RWPE2 (cell line): ENCODE results near the gene EEPD1.

Experiments
- ATAC-seq: fragments of 200-7000 bp; cut with Tn5 transposase; 3 replicates; pipeline ENCODE4 v1.9.1; 2021; ENCODE audit warnings: low read depth
- DNase-seq: peaks from one replicate; pipeline ENCODE4 v3.0.0-alpha.2; 2020; ENCODE audit warnings: low spot score
- H3K27ac ChIP-seq: fragments of 450-650 bp; 2 replicates; pipeline ENCODE4 v1.5.1; 2017; ENCODE audit warnings: mild to moderate bottlenecking; ENCODE audit not compliant: poor library complexity, severe bottlenecking
- H3K27me3 ChIP-seq: fragments of 250-450 bp; sonication (Bioruptor Pico); 2 replicates; pipeline ENCODE4 v1.5.1; 2021; ENCODE audit warnings: mild to moderate bottlenecking, moderate library complexity; ENCODE audit not compliant: insufficient read depth, poor library complexity, severe bottlenecking
- H3K36me3 ChIP-seq: fragments of 250-450 bp; sonication (Bioruptor Pico); 2 replicates; pipeline ENCODE4 v1.5.1; 2020; ENCODE audit warnings: low read depth, mild to moderate bottlenecking, moderate library complexity
- H3K4me1 ChIP-seq: fragments of 250-450 bp; sonication (Bioruptor Pico); 2 replicates; pipeline ENCODE4 v1.5.1; 2021; ENCODE audit warnings: mild to moderate bottlenecking, moderate library complexity; ENCODE audit not compliant: insufficient read depth, poor library complexity, severe bottlenecking
- H3K4me3 ChIP-seq: fragments of 250-450 bp; sonication (Bioruptor Pico); 2 replicates; pipeline ENCODE4 v1.5.1; 2021; ENCODE audit warnings: mild to moderate bottlenecking, moderate library complexity; ENCODE audit not compliant: severe bottlenecking
- H3K9me3 ChIP-seq: fragments of 250-450 bp; sonication (Bioruptor Pico); 2 replicates; pipeline ENCODE4 v1.5.1; 2021; ENCODE audit warnings: mild to moderate bottlenecking, moderate library complexity; ENCODE audit not compliant: severe bottlenecking
- TF ChIP-seq, protein P1 (sequence below): fragments of 450-650 bp; IDR thresholded peaks from one replicate; pipeline ENCODE4 v1.5.1; 2017; ENCODE audit warnings: mild to moderate bottlenecking, moderate library complexity; ENCODE audit not compliant: poor library complexity, severe bottlenecking

EEPD1 gene

DNA sequence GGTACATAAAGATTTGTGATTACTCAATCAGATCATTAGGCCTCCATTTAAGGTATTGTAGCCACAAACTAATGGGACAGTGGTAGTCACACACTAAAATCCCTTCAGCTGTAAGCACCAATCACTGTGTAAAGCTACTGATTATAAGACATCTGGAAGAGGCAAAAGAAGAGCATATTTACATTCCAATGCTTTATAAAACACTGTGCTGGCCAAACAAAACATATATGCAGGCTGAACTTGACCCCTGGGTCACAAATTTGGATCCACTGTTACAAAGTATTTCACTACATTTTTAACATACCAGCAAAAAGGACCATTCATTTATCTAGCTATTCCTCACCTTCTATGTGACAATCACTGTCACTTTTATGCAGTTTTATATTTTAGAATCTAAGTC is 195.2 kb downstream of the EEPD1 start:
- TF ChIP-seq, protein P1, sequence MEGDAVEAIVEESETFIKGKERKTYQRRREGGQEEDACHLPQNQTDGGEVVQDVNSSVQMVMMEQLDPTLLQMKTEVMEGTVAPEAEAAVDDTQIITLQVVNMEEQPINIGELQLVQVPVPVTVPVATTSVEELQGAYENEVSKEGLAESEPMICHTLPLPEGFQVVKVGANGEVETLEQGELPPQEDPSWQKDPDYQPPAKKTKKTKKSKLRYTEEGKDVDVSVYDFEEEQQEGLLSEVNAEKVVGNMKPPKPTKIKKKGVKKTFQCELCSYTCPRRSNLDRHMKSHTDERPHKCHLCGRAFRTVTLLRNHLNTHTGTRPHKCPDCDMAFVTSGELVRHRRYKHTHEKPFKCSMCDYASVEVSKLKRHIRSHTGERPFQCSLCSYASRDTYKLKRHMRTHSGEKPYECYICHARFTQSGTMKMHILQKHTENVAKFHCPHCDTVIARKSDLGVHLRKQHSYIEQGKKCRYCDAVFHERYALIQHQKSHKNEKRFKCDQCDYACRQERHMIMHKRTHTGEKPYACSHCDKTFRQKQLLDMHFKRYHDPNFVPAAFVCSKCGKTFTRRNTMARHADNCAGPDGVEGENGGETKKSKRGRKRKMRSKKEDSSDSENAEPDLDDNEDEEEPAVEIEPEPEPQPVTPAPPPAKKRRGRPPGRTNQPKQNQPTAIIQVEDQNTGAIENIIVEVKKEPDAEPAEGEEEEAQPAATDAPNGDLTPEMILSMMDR: no peak
- no peak overlapping the region for H3K4me3 ChIP-seq
- H3K36me3 ChIP-seq: no peaks in the 10 kb centered on the region

DNA sequence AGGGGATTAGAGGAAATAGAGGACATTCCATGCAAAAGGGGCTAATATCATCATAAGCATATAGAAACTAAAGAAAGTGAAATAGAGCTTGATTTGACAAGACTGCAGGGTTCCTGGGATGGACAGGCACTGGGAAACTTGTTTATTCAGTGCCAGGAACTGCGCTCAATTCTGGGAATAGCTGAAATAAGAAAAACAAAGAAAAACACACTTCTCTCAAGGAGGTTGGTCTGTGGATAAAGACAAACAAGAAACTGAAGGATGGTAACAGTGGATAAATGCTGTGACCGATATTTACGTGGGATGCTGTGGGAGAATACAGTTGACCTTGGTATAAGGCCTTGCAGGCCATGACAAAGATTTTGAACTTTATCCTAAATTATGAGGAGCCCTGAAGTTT is 195.7 kb downstream of the EEPD1 start:
- ATAC-seq: no peak
- H3K27ac ChIP-seq: no peak overlapping the region
- H3K36me3 ChIP-seq: no peaks in the 10 kb centered on the region
- H3K27me3 ChIP-seq: no peaks in the 10 kb centered on the region
- TF ChIP-seq, protein P1: no peak
- no peaks in the 10 kb centered on the region for H3K4me1 ChIP-seq
- no peak for DNase-seq
- H3K4me3 ChIP-seq: no peak overlapping the region
- H3K9me3 ChIP-seq: no peaks in the 10 kb centered on the region

More for the DNA sequence above, 195.2 kb downstream of the EEPD1 start:
- Histone ChIP-seq H3K27me3 (no peaks in the 10 kb centered on the region), H3K27ac (no peak overlapping the region), H3K9me3 (no peaks in the 10 kb centered on the region), H3K4me1 (no peaks in the 10 kb centered on the region)
- ATAC-seq (no peak), DNase-seq (no peak)

DNA sequence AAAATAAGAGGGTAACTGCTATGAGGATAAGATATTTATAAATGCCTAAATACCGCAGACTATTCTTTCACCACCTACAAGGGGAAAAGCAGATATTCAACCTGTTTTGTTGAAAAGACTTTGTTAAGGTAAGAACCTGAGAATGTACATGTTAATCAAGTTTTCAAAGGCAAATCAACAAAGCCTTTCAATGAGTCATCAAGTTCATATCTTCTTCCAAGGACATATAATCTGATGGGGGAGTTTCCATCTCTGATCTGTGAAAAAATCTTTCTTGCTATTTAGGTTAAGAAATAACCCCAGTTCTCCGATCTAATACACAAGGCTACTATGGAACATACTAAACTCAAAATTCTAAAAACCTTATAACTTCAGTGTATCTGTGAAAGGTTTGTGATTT is 196.6 kb downstream of the EEPD1 start:
- TF ChIP-seq, protein P1: no peak
- Histone ChIP-seq H3K9me3 (no peaks in the 10 kb centered on the region), H3K4me1 (no peaks in the 10 kb centered on the region), H3K27me3 (no peaks in the 10 kb centered on the region), H3K4me3 (no peak overlapping the region), H3K27ac (no peak overlapping the region), H3K36me3 (no peaks in the 10 kb centered on the region)
- ATAC-seq (no peak), DNase-seq (no peak)
